Measurements from ENCODE around the gene TGM5. TPM values are rescaled to one million over a fixed set of nuclear protein-coding genes. Genes with fewer than 3 reads are reported as not detected.

Gene TGM5
- total and polyA plus RNA-seq, 2 donors from 2014 or later: not detected

GRCh38 chr15:43244092-43244491, 22.6 kb downstream of the TGM5 start:
- no peaks in the 10 kb centered on the region for H3K9me3 ChIP-seq (ENCODE audit: control insufficient read depth in 2 of 3, insufficient read depth in 1 of 3, low read length in 3 of 3)
- H3K4me3 ChIP-seq (ENCODE audit: low read length in 3 of 3): no peak overlapping the region
- no peak for TF ChIP-seq CTCF (IDR thresholded peaks at IDR 0.05; ENCODE audit: borderline replicate concordance, extremely low read depth, insufficient read depth)
- DNase-seq: no peak
- H3K27ac ChIP-seq (ENCODE audit: low read depth in 2 of 2, low read length in 2 of 2): no peak overlapping the region
- no peaks in the 10 kb centered on the region for H3K36me3 ChIP-seq (ENCODE audit: control insufficient read depth in 2 of 3, insufficient read depth in 3 of 3, low read length in 3 of 3)
- H3K4me1 ChIP-seq (ENCODE audit: control insufficient read depth in 2 of 3, insufficient read depth in 2 of 3, low read depth in 1 of 3, low read length in 3 of 3): no peaks in the 10 kb centered on the region
- no peaks in the 10 kb centered on the region for H3K27me3 ChIP-seq (ENCODE audit: control insufficient read depth, insufficient read depth, low read length)
- no peak for FAIRE-seq
- H3K9ac ChIP-seq (ENCODE audit: low read length in 3 of 3): no peak overlapping the region
- intact Hi-C loops (cut with DNase I): no loop called here

- Histone ChIP-seq H3K4me1 (ENCODE audit: control insufficient read depth in 2 of 3, insufficient read depth in 2 of 3, low read depth in 1 of 3, low read length in 3 of 3) (no peaks in the 10 kb centered on the region), H3K9ac (ENCODE audit: low read length in 3 of 3) (no peak overlapping the region), H3K27me3 (ENCODE audit: control insufficient read depth, insufficient read depth, low read length) (no peaks in the 10 kb centered on the region), H3K27ac (ENCODE audit: low read depth in 2 of 2, low read length in 2 of 2) (no peak overlapping the region), H3K9me3 (ENCODE audit: control insufficient read depth in 2 of 3, insufficient read depth in 1 of 3, low read length in 3 of 3) (no peaks in the 10 kb centered on the region), H3K4me3 (ENCODE audit: low read length in 3 of 3) (no peak overlapping the region), H3K36me3 (ENCODE audit: control insufficient read depth in 2 of 3, insufficient read depth in 3 of 3, low read length in 3 of 3) (no peaks in the 10 kb centered on the region)
- TF ChIP-seq CTCF (IDR thresholded peaks at IDR 0.05; ENCODE audit: borderline replicate concordance, extremely low read depth, insufficient read depth): no peak
- FAIRE-seq: no peak
- intact Hi-C loops (cut with DNase I): no loop called here
- no peak for DNase-seq
Observed at GRCh38 chr15:43243020-43243645, 23.6 kb downstream of the TGM5 start.

- H3K27me3 ChIP-seq (ENCODE audit: control insufficient read depth, insufficient read depth, low read length): no peaks in the 10 kb centered on the region
- FAIRE-seq (no peak), DNase-seq (no peak)
- H3K4me1 ChIP-seq (ENCODE audit: control insufficient read depth in 2 of 3, insufficient read depth in 2 of 3, low read depth in 1 of 3, low read length in 3 of 3): no peaks in the 10 kb centered on the region
- no peak for TF ChIP-seq CTCF (IDR thresholded peaks at IDR 0.05; ENCODE audit: borderline replicate concordance, extremely low read depth, insufficient read depth)
- intact Hi-C loops (cut with DNase I): no loop called here
- H3K9me3 ChIP-seq (ENCODE audit: control insufficient read depth in 2 of 3, insufficient read depth in 1 of 3, low read length in 3 of 3): no peaks in the 10 kb centered on the region
- no peak overlapping the region for H3K9ac ChIP-seq (ENCODE audit: low read length in 3 of 3)
- H3K36me3 ChIP-seq (ENCODE audit: control insufficient read depth in 2 of 3, insufficient read depth in 3 of 3, low read length in 3 of 3): no peaks in the 10 kb centered on the region
- H3K27ac ChIP-seq (ENCODE audit: low read depth in 2 of 2, low read length in 2 of 2): no peak overlapping the region
- no peak overlapping the region for H3K4me3 ChIP-seq (ENCODE audit: low read length in 3 of 3)
Observed at GRCh38 chr15:43242616-43243015, 24.1 kb downstream of the TGM5 start.

GRCh38 chr15:43241100-43241499, 25.6 kb downstream of the TGM5 start:
- Histone ChIP-seq H3K4me3 (ENCODE audit: low read length in 3 of 3) (no peak overlapping the region), H3K27ac (ENCODE audit: low read depth in 2 of 2, low read length in 2 of 2) (no peak overlapping the region), H3K27me3 (ENCODE audit: control insufficient read depth, insufficient read depth, low read length) (no peaks in the 10 kb centered on the region), H3K9me3 (ENCODE audit: control insufficient read depth in 2 of 3, insufficient read depth in 1 of 3, low read length in 3 of 3) (no peaks in the 10 kb centered on the region), H3K9ac (ENCODE audit: low read length in 3 of 3) (no peak overlapping the region), H3K4me1 (ENCODE audit: control insufficient read depth in 2 of 3, insufficient read depth in 2 of 3, low read depth in 1 of 3, low read length in 3 of 3) (no peaks in the 10 kb centered on the region), H3K36me3 (ENCODE audit: control insufficient read depth in 2 of 3, insufficient read depth in 3 of 3, low read length in 3 of 3) (no peaks in the 10 kb centered on the region)
- FAIRE-seq (no peak), DNase-seq (no peak)
- intact Hi-C loops (cut with DNase I): no loop called here
- no peak for TF ChIP-seq CTCF (IDR thresholded peaks at IDR 0.05; ENCODE audit: borderline replicate concordance, extremely low read depth, insufficient read depth)

All from kidney (tissue), 14 donors.